HUES48 (cell line): Measurements from ENCODE around the gene SNAP23.
"Not testable (repeated sequence)": the region's sequence is repeated elsewhere in the genome, so short reads cannot be mapped to it uniquely, and the experiment has no call there.

ENCODE experiments used
- H3K27ac ChIP-seq: one replicate; pipeline ENCODE4 v1.7.0; 2013; ENCODE audit warnings: low read depth, low read length, inconsistent platforms
- H3K27me3 ChIP-seq: 2 replicates; pipeline ENCODE4 v1.6.1; 2013; ENCODE audit warnings: mild to moderate bottlenecking, low read length; ENCODE audit not compliant: control insufficient read depth, insufficient read depth
- H3K36me3 ChIP-seq: 2 replicates; pipeline ENCODE4 v1.6.1; 2013; ENCODE audit warnings: low read length; ENCODE audit not compliant: control insufficient read depth, insufficient read depth
- H3K4me1 ChIP-seq: 2 replicates; pipeline ENCODE4 v1.6.1; 2013; ENCODE audit warnings: mild to moderate bottlenecking, low read length; ENCODE audit not compliant: control insufficient read depth, insufficient read depth
- H3K4me3 ChIP-seq: 2 replicates; pipeline ENCODE4 v1.5.1; 2013; ENCODE audit warnings: mild to moderate bottlenecking, low read depth, low read length
- H3K9ac ChIP-seq: 2 replicates; pipeline ENCODE4 v1.6.1; 2013; ENCODE audit warnings: mild to moderate bottlenecking, low read depth, low read length, moderate library complexity
- H3K9me3 ChIP-seq: 2 replicates; pipeline ENCODE4 v1.6.1; 2013; ENCODE audit warnings: low read length; ENCODE audit not compliant: control insufficient read depth, insufficient read depth

The SNAP23 gene

DNA sequence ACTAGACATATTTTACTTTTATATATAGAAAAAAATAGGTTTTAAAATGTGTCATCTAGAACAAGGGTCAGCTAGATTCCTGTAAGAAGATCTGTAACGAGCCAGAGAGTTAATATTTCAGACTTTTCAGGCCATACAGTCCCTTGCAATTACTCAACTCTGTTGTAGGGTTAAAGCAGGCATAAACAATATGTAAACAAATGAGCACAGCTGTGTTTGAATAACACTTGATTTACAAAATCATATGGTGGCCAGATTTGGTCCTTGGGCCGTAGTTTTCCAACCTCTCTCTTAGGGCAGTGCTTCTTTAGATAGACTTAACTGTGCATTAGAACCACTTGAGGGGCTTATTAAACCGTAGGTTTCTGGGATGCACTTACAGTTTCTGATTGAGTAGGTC is 33.5 kb downstream of the SNAP23 start:
- Histone ChIP-seq H3K4me1 (no peaks in the 10 kb centered on the region), H3K9me3 (no peaks in the 10 kb centered on the region), H3K36me3 (peaks cover 60% of the 10 kb centered on the region), H3K9ac (no peak overlapping the region), H3K27ac (no peak overlapping the region), H3K4me3 (no peak overlapping the region), H3K27me3 (no peaks in the 10 kb centered on the region)

GRCh38 chr15:42533246-42533645 is 37.8 kb downstream of the SNAP23 start:
- H3K27ac ChIP-seq = no peak overlapping the region
- H3K9ac ChIP-seq = no peak overlapping the region
- H3K4me3 ChIP-seq = no peak overlapping the region
- H3K9me3 ChIP-seq = no peaks in the 10 kb centered on the region
- no peaks in the 10 kb centered on the region for H3K4me1 ChIP-seq
- H3K36me3 ChIP-seq = peaks cover 46% of the 10 kb centered on the region
- no peaks in the 10 kb centered on the region for H3K27me3 ChIP-seq

DNA sequence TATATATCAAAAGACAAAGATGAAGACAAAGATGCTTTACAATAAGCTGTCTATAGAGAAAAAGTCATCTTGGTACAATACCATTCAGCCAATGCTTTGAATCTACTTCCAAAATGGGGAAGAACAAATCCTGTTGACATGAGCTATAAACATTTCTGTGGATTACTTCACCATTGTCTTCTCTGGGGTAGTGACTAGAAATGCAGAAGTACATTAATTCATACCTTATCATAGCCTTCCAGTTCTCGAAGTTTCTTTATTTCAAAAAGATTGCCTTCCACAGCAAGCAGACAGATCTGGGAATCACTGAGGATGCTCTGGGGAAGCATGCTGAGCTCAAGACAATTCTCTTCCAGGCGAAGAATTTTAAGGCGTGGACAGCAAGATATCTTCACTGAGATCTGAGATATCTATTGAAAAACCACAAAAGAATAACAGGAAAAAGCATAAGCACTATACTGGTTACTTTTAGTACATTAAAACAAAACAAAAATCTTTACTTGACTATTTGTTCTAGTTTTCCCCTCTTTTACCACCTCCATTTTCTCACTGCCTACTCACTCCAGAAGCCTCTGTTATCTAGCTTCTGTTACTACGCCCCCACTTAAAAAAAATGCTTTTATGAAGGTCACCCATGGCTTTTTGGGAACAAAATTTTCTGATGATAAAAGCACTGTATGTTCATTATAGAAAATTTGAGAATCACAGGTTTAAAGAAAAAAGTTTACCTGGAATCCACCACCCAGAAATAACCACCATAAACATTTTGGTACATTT is 49.6 kb downstream of the SNAP23 start:
- peaks cover 25% of the 10 kb centered on the region for H3K36me3 ChIP-seq
- 0 out of 2 replicates have a peak, but pooled peaks cover 7% of the 10 kb centered on the region for H3K4me1 ChIP-seq

DNA sequence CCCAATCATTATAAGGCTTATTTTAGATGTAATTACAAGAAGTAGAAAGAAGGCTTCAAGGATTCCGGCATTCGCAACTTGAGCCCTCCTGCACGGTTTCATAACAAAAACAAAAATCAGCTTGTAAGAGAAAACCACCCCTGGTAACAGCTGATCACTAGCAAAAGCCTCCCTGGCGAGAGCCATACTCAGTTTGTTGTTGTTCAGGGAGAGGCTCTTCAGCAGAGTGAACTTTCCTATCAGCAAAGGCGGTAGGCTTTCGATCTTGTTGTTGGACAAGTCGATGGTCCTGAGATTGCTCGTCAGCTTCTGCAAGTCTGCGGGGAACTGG is 52.4 kb downstream of the SNAP23 start:
- Histone ChIP-seq H3K4me3 (peak overlapping the region; percentile 94), H3K4me1 (0 out of 2 replicates have a peak, but pooled peaks cover 7% of the 10 kb centered on the region), H3K36me3 (peaks cover 20% of the 10 kb centered on the region), H3K27me3 (no peaks in the 10 kb centered on the region), H3K9me3 (no peaks in the 10 kb centered on the region), H3K9ac (peak overlapping the region; percentile 92; the same call in 1 of the 2 replicates), H3K27ac (peak overlapping the region; percentile 63)

More for the DNA sequence above, 49.6 kb downstream of the SNAP23 start:
- H3K9ac ChIP-seq = no peak overlapping the region
- no peaks in the 10 kb centered on the region for H3K27me3 ChIP-seq
- H3K9me3 ChIP-seq = no peaks in the 10 kb centered on the region
- H3K27ac ChIP-seq = no peak overlapping the region
- no peak overlapping the region for H3K4me3 ChIP-seq

GRCh38 chr15:42548249-42549031 is 53.0 kb downstream of the SNAP23 start, which contains the start of the genes HAUS2 and LRRC57:
HAUS2 (plus strand) TSS chr15:42548838; CDS start chr15:42548873, 35 bp downstream.
LRRC57 (minus strand) TSS chr15:42548793; CDS start chr15:42548434, 359 bp downstream.
- H3K4me3 ChIP-seq = peak within 1 kb of the TSS; percentile 94
- H3K36me3 ChIP-seq = peaks cover 17% of the 10 kb centered on the region
- H3K27ac ChIP-seq = peak within 1 kb of the TSS; percentile 63
- H3K9ac ChIP-seq = peak within 1 kb of the TSS; percentile 92
- 0 out of 2 replicates have a peak, but pooled peaks cover 7% of the 10 kb centered on the region for H3K4me1 ChIP-seq
- no peaks in the 10 kb centered on the region for H3K9me3 ChIP-seq
- H3K27me3 ChIP-seq = no peaks in the 10 kb centered on the region

DNA sequence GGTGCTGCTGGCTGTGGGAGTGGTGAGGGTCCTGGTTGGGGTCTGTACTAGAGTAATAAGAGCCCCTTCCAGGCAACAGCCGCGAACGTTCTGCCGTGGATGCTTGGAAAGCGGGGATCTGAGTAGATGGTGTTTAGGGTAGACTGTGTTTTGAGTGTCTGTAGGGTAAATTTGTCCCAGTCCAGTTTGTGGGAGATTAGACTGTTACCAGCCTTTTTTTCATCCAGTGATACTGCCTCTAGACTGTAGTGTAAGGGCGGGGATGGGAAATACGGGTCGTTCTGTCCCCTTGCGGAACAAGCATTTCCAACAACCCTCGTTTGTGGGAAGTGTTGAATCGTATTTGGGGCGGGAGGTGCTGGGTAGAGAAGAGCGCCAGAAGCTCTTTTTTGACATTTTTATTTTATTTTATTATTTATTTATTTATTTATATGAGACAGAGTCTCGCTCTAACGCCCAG is 53.6 kb downstream of the SNAP23 start:
- Histone ChIP-seq H3K27me3 (no peaks in the 10 kb centered on the region), H3K27ac (peak overlapping the region; percentile 63), H3K36me3 (peaks cover 11% of the 10 kb centered on the region), H3K9ac (peak overlapping the region; percentile 92), H3K9me3 (no peaks in the 10 kb centered on the region), H3K4me1 (0 out of 2 replicates have a peak, but pooled peaks cover 7% of the 10 kb centered on the region), H3K4me3 (peak overlapping the region; percentile 94)

- no peaks in the 10 kb centered on the region for H3K9me3 ChIP-seq
- no peaks in the 10 kb centered on the region for H3K27me3 ChIP-seq
- H3K4me3 ChIP-seq = peak overlapping the region; percentile 94
- H3K27ac ChIP-seq = no peak overlapping the region
- peaks cover 7% of the 10 kb centered on the region for H3K36me3 ChIP-seq
- H3K4me1 ChIP-seq = 0 out of 2 replicates have a peak, but pooled peaks cover 7% of the 10 kb centered on the region
- H3K9ac ChIP-seq = no peak overlapping the region
Observed at GRCh38 chr15:42549741-42550392, 54.4 kb downstream of the SNAP23 start.

DNA sequence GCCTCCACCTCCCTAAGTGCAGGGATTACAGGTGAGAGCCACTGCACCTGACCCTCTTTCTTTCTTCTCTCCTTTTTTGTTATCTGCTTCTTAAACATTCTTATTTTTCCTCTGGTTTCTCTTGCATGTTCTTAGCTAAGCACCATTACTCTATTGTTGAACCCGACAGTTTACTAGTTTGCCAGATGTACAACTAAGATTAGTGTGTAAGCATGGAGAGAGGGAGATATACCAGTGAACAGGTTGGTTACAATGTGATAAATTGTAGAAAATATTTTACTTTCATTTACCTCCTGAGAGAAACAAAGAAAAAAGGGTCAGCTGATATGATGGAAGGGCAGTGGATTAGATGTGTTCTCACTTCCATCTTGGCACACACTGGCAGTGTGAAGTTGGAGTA is 58.1 kb downstream of the SNAP23 start:
- Histone ChIP-seq H3K36me3 (peaks cover 14% of the 10 kb centered on the region), H3K4me1 (no peaks in the 10 kb centered on the region), H3K9ac (no peak overlapping the region), H3K9me3 (no peaks in the 10 kb centered on the region), H3K4me3 (no peak overlapping the region), H3K27ac (no peak overlapping the region), H3K27me3 (no peaks in the 10 kb centered on the region)

DNA sequence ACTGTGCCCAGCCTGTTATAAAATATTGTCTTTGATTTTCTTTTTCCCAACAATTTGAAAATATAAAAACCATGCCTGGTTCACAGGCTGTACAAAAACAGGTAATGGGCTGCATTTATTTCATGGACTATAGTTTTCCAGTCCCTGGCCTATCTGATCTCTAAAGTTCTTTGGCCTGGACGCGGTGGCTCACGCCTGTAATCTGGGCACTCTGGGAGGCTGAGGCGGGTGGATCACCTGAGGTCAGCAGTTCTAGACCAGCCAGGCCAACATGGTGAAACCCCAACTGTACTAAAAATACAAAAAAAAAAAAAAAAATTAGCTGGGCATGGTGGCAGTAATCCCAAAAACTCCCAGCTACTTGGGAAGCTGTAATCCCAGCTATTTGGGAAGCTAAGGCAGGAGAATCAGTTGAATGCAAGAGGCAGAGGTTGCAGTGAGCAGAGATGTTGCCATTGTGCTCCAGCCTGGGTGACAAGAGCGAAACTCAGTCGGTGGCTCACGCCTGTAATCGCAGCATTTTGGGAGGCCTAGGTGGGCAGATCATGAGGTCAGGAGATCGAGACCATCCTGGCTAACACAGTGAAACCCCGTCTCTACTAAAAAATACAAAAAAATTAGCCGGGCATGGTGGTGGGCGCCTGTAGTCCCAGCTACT is 61.2 kb downstream of the SNAP23 start:
- not testable (repeated sequence) for H3K4me3 ChIP-seq, H3K4me1 ChIP-seq, H3K9me3 ChIP-seq, H3K9ac ChIP-seq, H3K27ac ChIP-seq, H3K27me3 ChIP-seq
- peaks cover 46% of the 10 kb centered on the region for H3K36me3 ChIP-seq

- Histone ChIP-seq H3K36me3 (peaks cover 62% of the 10 kb centered on the region), H3K27me3 (no peaks in the 10 kb centered on the region), H3K27ac (no peak overlapping the region), H3K4me1 (no peaks in the 10 kb centered on the region), H3K9ac (no peak overlapping the region), H3K4me3 (no peak overlapping the region), H3K9me3 (no peaks in the 10 kb centered on the region)
Observed at GRCh38 chr15:42558739-42559138, 63.3 kb downstream of the SNAP23 start.
